Daoy (cell line): ENCODE results near the gene PKLR. TPM values are rescaled to one million over a fixed set of nuclear protein-coding genes. Genes with fewer than 3 reads are reported as not detected.
A peak's percentile ranks its signal among the peaks of the same experiment; 100 is the strongest.
"Not testable (repeated sequence)": the region's sequence is repeated elsewhere in the genome, so short reads cannot be mapped to it uniquely, and the experiment has no call there.

Source experiments
- DNase-seq: peaks from one replicate; pipeline ENCODE4 v3.0.0-alpha.2; 2015; ENCODE audit warnings: low read depth
- total RNA-seq: library from RNA; depleted of rRNA; stranded (reverse); fragments of >200 nt; shearing (Covaris generic); gene quantifications from 2 replicates; pipeline ENCODE4 v1.2.3, GENCODE V29; 2014; rRNA removed

PKLR gene
- not detected in 2 replicates for total RNA-seq

DNA sequence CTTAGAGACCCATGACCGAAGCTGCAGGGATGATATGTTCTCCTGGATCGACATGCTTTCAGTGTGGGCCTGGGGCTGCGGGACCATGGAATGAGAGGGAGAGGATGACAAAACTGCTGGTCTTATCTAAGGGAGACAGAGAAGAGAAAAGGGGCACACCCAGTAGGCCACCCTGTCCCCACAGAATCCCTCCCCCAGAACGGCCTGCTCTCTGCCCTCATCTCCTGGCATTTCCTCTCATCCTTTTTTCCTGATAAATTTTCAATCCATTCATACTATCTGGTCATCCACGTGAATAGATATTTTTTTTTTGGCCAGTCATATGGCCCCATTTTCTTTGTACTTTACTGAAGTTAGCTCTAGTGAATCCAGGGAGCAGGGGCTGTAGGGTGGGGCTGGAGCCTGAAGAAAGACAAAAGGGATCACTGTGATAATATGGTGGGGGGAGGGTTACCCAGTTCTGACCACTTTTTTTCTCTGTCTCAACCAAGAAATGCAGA lies at the start of gene PKLR:
Gene PKLR (minus strand): TSS at position 97 of the 500 bp plus-strand sequence. CDS start 43 bp downstream, at position 54.
- no peak for DNase-seq

GRCh38 chr1:155342842-155343241 lies 41.6 kb upstream of the PKLR start:
- no peak for DNase-seq

DNA sequence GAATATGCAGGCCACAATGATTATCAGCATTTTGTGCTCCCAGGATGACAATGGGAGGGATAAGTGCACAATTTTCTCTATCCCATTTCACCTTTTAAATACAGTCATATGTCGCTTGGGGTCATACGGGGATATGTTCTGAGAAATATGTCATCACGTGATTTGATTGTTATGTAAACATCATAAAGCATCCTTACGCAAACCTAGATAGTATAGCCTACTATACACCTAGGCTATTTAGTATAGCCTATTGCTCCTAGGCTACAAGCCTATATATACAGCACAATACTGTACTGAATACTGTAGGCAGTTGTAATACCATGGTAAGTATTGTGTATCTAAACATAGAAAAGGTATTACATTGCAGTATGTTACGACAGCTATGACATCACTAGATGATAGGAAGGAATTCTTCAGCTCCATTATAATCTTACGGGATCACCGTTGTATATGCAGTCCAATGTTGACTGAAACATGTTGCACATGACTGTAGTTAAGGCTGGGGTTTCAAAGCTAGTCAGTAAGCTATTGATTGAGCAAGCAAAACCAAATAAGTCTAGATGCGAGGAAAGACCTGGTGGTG lies 38.4 kb upstream of the PKLR start:
- no peak for DNase-seq

DNA sequence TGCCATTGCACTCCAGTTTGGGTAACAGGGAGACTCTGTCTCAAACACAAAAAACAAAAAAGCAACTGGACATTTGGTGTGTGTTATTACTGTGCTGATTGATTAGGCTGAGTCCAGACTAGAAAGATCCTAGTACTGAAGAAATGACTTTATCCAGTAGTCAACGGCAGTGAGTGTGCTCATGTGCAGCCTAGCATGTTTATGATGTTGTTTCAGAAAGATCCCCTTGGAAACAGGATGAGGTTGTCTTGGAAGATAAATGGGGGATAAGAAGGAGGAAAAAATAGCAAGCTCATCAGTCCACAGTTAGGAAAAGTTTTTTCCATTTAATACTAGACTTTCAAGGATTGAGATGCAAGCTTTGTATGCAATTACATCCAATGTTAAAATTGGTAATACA lies 33.7 kb upstream of the PKLR start:
- DNase-seq, result no peak

DNA sequence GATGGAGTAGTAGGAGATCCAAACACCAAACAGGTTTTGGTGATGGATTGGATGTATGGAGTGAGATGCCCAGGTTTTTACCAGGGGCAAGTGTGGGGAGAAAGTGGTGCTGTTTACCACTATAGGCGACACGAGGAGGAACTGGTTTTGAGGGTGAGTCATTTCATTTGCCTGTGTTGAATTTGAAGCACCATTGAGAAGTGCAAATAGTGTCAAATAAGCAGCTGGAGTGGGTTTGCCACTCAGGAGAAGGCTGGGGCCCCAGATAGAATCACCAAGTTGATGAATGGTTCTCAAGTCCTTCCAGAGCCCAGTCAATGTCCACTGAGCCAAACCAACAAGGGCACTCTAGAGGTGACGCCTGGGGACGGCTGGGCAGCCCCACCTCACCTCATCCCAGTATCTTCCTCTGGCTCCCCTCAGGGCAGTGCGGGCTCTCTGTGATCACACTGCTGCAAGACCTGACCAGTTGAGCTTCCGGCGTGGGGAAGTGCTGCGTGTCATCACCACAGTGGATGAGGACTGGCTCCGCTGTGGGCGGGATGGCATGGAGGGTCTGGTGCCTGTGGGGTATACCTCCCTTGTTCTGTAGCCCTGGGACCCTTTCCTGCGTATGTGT lies 28.9 kb upstream of the PKLR start:
- no peak for DNase-seq

- not testable (repeated sequence) for DNase-seq
These were observed 27.6 kb upstream of the PKLR start for GRCh38 chr1:155328856-155329255.

DNA sequence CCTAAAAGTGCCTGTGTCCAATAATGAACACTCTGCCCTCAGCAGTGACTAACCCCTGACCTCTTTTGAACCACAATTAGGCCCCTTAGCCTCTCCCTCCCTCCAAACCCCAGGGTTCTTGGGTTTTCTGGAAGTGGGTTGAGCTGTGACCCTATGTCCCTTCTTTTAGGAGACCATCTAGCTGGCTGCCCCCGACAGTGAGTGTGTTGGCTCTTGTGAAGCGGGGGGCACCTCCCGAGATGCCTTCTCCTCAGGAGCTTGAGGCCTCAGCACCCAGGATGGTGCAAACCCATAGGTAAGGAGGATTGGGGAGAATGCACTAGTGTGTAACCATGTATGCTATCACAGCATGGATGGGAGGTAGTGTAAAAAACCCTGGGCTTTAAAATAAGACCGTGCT lies 26.7 kb upstream of the PKLR start:
- no peak for DNase-seq

GRCh38 chr1:155326631-155327037 lies 25.4 kb upstream of the PKLR start:
- DNase-seq, result no peak

DNA sequence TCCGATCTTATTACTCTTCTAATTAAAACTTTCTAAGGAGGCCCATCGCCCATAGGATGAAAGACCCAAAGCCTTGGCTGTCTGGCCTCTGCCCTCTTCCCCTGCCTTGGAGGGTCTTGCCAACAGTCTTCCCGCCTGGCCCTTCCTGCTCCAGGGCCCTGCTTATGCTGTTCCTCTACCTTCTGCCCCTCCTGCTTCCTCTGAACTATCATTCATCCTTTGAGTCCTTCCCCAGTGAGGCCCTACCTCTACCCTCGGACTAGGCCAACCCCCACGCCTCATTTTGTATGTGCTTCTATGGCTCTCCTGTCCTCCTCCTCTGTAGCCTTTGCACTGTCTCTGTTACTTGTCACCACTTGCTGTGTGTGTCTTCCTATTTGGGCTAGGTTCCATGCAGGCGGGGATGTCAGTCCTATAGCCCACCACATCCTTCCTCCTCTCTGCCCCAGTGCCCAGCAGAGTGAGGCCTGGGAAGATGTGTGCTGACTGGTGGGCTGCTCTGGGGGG lies 24.8 kb upstream of the PKLR start:
- DNase-seq, result no peak

GRCh38 chr1:155325603-155325893 lies 24.3 kb upstream of the PKLR start:
- no peak for DNase-seq

DNA sequence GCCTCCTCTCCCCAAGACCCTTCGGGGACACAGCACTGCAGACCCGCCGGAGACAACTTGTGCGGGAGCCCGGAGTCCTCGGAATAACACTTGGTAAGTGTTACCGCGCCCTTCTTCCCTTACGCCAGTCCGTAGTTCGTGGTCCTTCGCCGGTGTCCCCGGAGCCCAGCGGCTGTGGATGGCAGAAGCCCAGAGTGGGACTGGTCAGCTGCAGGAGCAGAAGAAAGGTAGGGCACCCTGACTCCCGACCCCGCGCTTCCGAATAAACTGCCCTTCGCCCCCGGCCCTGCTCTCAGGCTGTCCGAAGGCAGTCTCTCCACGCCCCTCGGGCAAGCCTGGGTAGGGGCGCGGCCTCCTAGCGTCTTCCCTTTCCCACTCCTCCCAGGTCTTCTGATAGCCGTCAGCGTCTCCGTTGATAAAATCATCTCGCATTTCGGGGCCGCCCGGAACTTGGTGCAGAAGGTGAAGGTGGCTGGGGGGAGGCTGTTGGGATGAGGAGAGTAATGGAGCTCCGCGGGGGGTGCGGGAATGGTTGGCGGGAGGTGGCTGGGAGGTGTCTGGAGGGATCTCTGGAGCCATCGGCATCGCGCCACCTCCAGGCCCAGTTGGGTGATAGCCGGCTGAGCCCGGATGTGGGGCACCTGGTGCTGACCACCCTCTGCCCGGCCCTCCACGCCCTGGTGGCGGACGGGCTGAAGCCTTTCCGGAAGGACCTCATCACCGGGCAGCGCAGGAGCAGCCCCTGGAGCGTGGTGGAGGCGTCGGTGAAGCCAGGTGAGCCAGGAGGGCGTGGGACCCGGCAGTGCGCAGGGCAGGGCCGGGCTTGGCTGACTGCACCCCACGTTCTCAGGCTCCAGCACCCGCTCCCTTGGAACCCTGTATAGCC lies 23.7 kb upstream of the PKLR start:
- DNase-seq, result peak; percentile 82

DNA sequence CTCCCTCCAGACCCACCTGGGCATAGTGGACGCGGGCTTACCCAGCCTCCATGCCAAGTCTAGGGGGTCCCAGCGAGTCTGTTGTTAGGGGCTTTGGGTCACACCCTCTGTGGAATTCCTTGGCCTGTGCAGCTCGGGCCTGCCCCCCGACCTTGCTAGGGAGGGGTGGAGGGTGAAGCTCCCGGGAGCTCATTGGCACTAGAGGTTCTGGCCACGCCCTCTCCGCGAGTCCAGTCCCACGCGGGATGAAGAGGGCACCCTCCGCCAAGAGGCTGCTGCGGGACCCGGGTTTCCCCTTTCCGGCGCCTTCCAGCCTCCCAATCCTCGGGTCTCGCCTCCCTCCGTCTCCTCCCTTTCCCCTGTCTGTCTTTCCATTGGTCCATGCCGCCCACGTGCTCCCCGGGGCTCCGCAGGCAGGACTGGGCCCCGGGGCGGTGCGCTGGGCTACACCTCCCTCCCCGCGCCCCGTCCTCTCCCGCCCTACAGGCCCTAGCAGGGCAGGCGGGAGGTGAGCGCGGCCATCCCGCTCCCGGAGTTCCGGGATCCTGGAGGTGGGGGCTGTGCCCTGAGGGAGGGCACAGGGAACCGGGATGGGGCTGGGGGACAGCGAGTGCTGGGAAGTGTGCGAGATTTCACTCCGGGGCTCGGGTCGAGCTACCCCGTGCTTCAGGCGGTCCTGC lies 22.9 kb upstream of the PKLR start:
- DNase-seq, result peak; percentile 98

- peak; percentile 92 for DNase-seq
These were observed 22.4 kb upstream of the PKLR start for GRCh38 chr1:155323729-155324036.

DNA sequence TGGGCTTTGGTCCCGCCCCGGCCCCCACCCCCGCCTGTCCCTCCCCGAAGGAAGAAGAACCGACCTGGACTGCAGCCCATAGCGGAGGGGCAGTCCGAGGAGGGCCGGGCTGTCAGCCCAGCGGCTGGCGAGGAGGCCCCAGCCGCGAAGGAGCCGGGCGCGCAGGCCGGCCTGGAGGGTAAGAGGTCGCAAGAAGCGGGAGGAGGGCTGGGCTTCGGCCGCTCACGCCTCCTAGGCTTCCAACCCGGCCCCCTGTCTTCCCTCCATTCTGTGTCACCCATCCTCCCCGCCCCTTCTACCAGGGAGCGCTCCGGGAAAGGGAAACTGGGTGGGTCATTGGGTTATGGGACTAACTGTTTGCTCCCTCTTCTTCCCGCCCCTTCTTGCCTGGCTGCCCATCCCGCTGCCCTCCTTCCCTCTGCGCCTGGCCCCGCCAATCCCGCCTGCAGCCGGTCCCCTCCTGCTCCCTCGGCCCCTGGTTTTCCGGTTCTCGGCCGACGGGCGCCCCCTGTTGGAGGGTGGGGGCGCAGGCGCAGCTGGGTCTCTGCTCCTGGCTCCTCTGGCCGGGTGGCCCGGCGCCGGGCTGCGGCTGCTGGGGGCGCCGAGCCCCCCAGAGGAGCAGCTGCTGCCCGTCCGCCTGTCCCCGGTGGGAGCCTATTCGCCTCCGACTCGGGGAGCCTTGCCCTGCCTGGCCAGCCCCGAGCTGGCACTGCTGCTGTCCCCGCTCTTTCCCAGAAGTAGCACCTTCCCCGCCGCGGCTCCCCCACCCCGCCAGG lies 21.9 kb upstream of the PKLR start:
- DNase-seq, result peak; percentile 98

DNA sequence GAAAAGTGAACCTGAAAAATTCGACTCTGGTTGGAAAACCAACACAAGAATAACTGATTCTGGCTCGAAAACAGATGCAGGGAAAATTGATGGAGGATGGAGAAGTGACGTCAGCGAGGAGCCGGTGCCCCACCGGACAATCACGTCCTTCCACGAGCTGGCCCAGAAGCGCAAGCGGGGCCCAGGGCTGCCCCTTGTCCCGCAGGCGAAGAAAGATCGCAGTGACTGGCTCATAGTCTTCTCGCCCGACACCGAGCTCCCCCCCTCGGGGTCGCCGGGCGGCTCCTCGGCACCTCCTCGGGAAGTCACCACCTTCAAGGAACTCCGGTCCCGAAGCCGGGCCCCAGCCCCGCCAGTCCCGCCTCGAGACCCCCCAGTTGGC lies 21.3 kb upstream of the PKLR start:
- DNase-seq, result peak; percentile 43

DNA sequence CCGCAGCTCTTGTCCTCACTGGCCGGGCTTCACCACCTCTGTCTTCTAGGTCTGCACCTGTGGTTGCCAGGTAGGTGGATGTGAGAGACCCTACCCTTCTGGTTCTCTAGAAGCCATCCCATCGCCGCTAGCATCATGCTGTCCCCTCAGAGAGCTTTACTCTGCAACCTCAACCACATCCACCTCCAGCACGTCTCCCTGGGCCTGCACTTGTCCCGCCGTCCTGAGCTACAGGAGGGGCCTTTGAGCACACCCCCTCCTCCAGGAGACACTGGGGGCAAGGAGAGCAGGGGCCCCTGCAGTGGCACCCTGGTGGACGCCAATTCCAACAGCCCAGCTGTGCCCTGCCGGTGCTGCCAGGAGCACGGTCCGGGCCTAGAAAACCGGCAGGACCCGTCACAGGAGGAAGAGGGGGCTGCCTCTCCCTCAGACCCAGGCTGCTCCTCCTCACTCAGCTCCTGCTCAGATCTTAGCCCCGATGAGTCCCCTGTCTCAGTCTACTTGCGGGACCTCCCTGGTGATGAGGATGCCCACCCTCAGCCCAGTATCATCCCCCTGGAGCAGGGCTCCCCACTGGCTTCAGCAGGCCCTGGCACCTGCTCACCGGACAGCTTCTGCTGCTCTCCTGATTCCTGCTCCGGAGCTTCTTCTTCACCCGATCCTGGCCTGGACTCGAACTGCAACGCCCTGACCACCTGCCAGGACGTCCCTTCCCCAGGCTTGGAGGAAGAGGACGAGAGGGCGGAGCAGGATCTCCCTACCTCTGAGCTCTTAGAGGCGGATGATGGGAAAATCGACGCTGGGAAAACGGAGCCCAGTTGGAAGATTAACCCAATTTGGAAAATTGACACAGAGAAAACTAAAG lies 20.6 kb upstream of the PKLR start:
- DNase-seq, result peak; percentile 15

- peak; percentile 66 for DNase-seq
These were observed 19.7 kb upstream of the PKLR start, which contains the start of gene RUSC1 for GRCh38 chr1:155320661-155321617. Gene RUSC1, plus strand, starts transcription at chr1:155320894. Its CDS starts 880 bp downstream, at chr1:155321774.

DNA sequence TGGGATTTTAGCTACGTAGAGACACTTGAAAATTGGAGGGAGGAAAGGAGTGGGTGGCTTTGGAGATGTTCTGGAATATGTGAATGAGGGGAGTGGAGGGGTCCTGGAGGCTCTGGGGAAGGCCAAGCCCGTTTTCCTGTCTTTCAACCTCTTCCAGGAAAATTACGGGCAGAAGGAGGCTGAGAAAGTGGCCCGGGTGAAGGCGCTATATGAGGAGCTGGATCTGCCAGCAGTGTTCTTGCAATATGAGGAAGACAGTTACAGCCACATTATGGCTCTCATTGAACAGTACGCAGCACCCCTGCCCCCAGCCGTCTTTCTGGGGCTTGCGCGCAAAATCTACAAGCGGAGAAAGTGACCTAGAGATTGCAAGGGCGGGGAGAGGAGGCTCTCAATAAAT lies 19.0 kb upstream of the PKLR start:
- no peak for DNase-seq

DNA sequence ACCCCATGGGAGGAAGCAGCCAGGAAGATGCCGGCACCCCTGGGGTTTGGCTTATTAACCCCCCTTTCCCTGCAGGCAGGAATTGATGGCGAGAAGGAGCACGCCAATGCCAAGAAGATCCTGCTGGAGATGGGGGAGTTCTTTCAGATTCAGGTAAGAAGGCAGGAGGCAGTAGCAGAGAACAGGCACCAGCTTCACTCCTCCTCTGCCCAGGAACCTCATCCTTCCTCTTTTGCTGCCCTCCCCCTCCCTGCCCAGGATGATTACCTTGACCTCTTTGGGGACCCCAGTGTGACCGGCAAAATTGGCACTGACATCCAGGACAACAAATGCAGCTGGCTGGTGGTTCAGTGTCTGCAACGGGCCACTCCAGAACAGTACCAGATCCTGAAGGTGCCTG lies 18.3 kb upstream of the PKLR start:
- no peak for DNase-seq
